GM19240 (cell line): ENCODE measurements around the gene BRAP.
"Not testable (repeated sequence)": the region's sequence is repeated elsewhere in the genome, so short reads cannot be mapped to it uniquely, and the experiment has no call there.

Experiments used
- DNase-seq: peaks from one replicate; pipeline ENCODE4 v3.0.0; 2011; ENCODE audit warnings: low spot score; ENCODE audit not compliant: insufficient read length

The BRAP gene

GRCh38 chr12:111607239-111607638 lies 78.5 kb downstream of the BRAP start:
- no peak for DNase-seq

- DNase-seq: no peak
Measured at GRCh38 chr12:111606767-111607230, 79.0 kb downstream of the BRAP start.

GRCh38 chr12:111605911-111606766 lies 79.6 kb downstream of the BRAP start:
- DNase-seq: no peak

- not testable (repeated sequence) for DNase-seq
Measured at GRCh38 chr12:111602857-111603256, 82.9 kb downstream of the BRAP start.

- DNase-seq: no peak
Measured at GRCh38 chr12:111602348-111602747, 83.4 kb downstream of the BRAP start.

- not testable (repeated sequence) for DNase-seq
Measured at GRCh38 chr12:111600986-111601385, 84.8 kb downstream of the BRAP start.

- no peak for DNase-seq
Measured at GRCh38 chr12:111600205-111600642, 85.5 kb downstream of the BRAP start.

- DNase-seq: peak; percentile 91
Measured at GRCh38 chr12:111599453-111600204, 86.1 kb downstream of the BRAP start.

GRCh38 chr12:111598637-111599452 lies 86.9 kb downstream of the BRAP start, which contains the start of gene ATXN2:
Gene ATXN2 (minus strand): TSS chr12:111599315. CDS start chr12:111599034, 281 bp downstream.
- DNase-seq: peak; percentile 49

GRCh38 chr12:111597831-111598636 lies 87.7 kb downstream of the BRAP start:
- peak; percentile 25 for DNase-seq

GRCh38 chr12:111596985-111597830 lies 88.5 kb downstream of the BRAP start:
- peak; percentile 28 for DNase-seq

- not testable (repeated sequence) for DNase-seq
Measured at GRCh38 chr12:111595341-111595835, 90.4 kb downstream of the BRAP start.
